GM19463 (cell line): ENCODE measurements around the gene PM20D2.
"Not testable (repeated sequence)": the region's sequence is repeated elsewhere in the genome, so short reads cannot be mapped to it uniquely, and the experiment has no call there.

Experiments
- ATAC-seq: cut with Tn5 transposase; IDR thresholded peaks from one replicate; pipeline ENCODE4 v1.9.1; 2021; ENCODE audit warnings: mild to moderate bottlenecking, moderate library complexity; ENCODE audit not compliant: unreplicated experiment

PM20D2 gene, protein sequence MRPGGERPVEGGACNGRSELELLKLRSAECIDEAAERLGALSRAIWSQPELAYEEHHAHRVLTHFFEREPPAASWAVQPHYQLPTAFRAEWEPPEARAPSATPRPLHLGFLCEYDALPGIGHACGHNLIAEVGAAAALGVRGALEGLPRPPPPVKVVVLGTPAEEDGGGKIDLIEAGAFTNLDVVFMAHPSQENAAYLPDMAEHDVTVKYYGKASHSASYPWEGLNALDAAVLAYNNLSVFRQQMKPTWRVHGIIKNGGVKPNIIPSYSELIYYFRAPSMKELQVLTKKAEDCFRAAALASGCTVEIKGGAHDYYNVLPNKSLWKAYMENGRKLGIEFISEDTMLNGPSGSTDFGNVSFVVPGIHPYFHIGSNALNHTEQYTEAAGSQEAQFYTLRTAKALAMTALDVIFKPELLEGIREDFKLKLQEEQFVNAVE

DNA sequence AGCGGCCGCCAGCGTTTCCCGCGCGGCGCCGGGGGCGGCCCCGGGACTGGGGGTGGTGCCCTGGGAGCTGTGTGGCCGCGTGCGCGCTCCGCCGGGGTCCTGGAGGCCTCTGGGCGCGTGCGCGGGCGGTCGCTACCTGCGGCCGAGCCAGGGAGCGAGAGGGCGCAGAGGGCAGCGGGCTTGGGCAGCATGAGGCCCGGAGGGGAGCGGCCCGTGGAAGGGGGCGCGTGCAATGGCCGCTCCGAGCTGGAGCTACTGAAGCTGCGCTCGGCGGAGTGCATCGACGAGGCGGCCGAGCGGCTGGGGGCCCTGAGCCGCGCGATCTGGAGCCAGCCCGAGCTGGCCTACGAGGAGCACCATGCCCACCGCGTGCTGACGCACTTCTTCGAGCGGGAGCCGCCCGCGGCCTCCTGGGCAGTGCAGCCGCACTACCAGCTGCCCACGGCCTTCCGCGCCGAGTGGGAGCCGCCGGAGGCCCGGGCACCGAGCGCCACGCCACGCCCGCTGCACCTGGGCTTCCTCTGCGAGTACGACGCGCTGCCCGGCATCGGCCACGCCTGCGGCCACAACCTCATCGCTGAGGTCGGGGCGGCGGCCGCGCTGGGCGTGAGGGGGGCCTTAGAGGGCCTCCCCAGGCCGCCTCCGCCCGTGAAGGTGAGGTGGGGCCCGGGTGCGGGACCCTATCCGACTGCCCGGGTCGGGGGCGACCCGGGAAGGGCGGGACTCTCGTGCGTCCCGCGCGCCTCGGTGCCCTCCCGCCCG, at the start of gene PM20D2:
TSS of gene PM20D2 (plus strand) at position 100 of the 762 bp plus-strand sequence. CDS start at position 190, 90 bp downstream.
- peak; percentile 73 for ATAC-seq

DNA sequence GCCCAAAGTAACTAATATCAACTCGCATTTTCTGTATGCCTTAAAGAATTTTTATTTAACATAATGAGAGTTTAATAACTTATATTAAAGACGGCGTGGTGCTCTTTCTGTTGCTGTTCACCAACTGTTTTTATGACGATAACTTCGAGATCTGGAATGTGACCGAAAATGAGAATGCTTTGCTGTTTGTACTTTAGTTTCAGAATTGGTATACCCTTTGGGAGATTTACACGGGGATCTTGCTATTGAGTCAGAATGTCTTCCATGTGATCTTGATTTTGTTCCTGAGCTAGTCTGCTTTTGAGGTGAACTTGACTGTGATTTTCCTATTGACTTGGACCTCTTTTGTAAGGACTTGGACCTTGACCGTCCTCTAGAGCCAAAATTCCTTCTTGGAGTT, 47.4 kb upstream of the PM20D2 start:
- ATAC-seq, result no peak

DNA sequence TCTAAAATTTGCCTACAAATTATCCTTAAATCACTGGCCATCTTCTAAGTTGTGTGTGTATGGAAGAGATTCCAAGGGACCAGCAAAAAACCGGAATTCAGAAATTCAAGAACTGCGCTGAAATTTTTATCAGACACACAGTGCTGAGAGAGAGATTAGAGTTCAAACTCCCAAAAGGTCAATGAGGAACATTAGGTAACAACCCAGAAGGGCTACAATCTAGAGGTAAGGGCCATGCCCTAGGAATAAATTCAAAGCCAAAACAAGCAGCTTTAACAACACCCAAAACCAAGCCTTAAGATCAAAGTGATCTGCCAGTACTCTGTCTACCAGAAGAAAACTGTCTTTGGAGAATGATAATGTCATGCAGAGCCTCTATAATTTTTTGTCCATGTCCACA, 45.7 kb upstream of the PM20D2 start:
- ATAC-seq, result no peak

DNA sequence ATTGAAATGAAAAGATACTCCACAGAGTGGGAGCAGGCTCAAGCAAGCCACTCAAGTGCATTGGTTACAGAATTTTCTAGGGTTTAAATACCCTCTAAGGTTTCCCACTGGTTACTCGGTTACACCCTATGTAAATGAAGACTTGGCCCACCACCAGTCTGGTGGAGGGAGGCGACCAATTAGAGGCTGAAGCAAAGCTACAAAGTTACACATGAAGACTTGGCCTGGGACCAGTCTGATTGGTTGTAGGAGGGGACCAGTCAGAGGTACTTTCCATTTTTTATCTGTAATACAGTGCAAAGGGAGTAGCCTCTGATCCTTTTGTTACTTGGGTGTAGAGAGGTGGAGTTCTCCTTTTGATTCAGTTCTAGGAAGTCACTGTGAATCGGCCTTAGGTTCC, 35.6 kb upstream of the PM20D2 start:
- no peak for ATAC-seq

DNA sequence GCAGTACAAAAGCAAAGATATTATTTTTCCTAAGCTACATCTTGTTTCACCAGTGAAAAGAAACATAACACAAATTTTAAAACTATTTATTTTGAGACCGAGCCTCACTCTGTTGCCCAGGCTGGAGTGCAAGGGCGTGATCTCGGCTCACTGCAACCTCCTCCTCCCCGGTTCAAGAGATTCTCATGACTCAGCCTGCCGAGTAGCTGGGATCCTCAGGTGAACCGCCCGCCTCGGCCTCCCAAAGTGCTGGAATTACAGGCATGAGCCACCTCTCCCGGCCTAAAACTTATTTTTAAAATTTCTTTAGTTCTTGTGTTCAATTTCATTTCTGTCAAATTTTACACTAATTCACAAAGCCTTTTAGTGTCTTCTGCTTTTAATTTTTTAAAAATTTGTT, 33.9 kb upstream of the PM20D2 start:
- no peak for ATAC-seq

DNA sequence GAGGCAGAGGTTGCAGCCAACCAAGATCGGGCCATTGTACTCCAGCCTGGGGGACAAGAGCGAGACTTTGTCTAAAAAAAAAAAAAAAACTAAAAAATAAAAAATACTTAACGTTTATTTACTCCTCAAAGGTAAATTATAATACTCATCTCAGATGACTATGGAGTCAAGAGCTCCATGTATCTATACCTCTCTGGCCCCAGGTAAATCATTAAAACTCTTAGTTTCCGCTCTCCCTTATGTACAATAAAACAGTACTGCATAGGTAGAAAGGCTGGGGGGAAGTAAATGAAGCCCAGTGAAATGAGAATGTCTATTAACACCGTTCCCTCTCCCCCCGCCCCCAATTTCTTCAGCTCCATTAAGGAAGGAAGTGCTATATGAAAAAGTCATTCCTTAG, 29.2 kb upstream of the PM20D2 start:
- no peak for ATAC-seq

DNA sequence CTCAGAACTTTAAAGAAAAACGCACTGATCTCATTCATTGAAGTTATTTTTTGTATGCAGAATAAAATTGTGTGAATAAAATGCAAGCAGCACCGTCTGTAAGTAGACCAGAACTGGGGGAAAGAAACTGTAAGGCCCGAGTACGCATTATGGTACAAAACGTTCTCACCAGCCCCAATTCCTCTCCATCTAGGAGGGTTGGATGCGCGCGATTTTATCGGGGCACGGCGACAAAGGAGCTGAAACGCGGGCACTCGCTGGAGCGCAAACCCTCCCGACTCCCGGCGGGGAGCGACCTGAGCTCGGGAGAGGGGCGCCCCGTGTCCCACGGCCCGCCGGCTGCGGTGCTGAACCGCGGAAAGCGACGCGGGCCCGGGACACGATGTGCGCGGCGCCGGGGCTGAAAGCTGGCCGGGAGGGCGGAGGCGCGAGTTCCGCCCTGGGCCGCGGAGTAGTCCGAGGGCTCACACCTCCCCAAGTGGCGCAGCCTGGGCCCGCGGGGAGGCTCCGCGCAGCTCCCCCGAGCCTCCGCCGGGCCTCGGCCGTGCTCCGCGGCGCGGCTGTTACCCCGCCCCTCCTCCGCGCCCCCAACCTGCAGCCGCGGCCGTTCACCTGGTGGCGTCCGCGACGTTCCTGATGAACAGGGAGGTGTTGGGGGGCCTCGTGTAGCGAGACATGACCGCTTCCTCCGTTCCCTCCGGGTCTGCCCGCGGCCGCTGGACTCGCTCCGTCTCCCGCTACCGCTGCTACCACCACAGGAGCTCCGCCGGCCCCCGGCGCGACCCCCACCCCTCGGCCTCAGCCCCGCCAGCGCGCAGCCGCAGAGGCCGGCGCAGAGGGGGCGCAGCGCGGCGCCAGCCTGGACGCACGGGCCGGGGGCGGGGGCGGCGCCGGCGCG, 28.4 kb upstream of the PM20D2 start, which contains the start of gene SRSF12:
TSS of gene SRSF12 (minus strand) at position 861 of the 898 bp plus-strand sequence. CDS start at position 677, 184 bp downstream.
- ATAC-seq, result peak; percentile 80

DNA sequence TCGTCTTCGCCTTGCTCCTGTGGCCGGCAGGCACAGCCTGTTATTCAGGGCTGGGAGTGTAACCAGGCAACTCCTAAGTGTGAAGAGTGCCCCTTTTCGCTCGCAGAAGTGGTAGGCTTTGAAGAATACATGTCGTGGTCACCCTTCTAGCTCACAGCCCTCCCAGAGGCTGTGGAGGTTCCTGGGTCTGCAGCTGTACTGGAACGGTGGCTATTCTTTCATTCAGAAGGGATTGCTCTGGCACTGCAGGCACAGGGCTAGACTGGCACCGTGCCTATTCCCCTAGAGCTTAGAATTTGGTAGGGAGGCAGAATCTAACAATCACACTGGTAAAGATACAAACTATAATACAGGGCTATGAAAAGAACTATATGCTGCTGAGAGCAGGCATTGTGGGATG, 26.9 kb upstream of the PM20D2 start:
- ATAC-seq, result no peak

DNA sequence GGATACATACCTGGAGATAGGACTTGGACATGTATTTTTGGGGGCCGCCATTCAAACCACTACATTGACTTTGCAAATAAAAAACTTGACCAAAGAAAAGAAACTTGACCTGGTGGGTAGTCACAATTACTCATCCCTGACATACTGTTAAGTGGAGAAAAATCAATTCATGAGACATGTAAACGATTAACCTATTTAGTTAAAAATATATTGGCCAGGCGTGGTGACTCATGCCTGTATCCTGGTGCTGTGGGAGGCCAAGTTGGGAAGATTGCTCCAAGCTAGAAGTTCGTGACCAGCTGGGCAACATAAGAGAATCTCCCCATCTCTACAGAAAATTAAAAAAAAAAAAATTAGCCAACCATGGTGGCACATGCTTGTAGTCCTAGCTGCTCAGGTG, 25.5 kb upstream of the PM20D2 start:
- ATAC-seq, result no peak

DNA sequence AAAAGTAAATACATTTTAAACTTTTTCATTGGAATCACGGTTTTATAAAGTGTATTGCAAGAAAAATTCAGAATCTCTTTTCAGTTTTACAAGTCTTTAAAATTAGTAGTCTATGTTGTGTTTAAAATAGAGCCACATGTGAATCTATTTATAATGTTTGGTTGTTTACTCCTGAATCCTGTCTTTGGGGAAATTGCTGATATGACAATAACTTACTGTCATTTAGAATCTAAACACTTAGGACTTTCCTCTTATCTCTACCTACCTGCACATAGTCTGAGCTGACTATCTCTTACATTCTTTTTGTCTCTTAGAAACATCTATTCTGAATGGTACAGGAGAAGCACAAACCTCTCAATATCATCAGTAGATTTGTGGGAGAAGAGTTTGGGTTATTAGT, 23.9 kb upstream of the PM20D2 start:
- no peak for ATAC-seq

DNA sequence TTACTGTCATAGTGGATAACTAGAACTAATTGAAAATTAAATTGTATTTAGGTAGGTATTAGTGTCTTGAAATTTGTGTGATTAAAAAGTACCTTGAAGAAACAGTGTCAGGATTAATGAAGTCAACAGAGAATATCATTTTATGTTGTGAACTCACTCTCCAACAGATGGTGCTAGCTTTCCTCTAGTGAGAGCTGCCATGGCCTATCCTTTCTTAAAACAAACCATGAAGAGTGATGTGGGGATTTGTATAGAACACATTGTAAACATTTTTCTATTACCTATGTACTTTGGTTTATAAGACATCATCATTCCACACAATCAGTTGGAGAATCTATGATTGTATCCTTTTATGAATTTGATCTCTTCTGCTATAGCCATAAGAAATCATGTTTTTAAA, 23.2 kb upstream of the PM20D2 start:
- no peak for ATAC-seq

DNA sequence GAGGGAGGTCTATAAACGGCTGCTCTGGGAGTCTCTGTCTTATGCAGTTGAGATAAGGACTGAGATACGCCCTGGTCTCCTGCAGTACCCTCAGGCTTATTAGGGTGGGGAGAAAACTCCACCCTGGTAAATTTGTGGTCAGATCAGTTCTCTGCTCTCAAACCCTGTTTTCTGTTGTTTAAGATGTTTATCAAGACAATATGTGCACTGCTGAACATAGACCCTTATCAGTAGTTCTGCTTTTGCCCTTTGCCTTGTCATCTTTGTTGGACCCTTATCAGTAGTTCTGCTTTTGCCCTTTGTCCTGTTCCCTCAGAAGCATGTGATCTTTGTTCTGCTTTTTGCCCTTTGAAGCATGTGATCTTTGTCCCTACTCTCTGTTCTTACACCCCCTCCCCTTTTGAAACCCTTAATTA, 17.6 kb upstream of the PM20D2 start:
- not testable (repeated sequence) for ATAC-seq

DNA sequence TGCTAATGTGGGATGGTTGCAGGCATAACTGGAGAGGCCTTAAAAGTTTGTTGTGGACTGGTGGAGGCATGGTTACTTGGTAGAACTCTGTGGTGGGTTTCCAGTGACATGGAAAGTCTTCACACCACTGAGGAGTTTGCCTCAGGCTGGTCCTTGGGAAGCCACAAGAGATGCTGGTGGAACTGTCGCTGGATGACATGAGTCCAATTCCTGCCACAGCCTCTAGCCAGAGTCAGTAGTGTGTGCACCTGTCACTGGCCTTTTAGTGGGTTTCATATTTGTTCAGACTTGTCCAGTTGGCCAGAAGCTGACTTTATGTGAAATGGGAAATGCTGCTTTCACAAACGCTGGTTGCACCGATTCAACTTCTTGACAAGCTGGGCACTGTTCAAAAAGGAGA, 14.3 kb upstream of the PM20D2 start:
- ATAC-seq, result no peak

DNA sequence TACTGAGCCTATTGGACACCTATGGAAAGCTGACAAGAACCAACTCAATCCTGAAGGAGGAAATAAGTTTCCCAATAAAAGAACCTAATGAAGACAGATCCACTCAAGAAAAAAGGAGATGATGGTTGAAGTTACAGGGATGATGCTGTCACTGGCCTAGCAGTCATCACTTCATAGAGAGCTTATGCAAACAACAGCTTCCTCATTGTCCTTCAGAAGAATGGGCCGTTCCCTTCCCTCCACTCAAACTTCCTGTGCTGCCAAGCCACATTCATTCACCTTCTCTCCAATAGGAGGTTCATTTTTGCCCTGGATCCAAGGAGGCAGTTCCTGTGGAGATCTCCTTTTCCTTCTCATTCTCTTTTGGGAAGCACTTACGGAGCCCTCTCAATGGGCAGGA, 13.8 kb upstream of the PM20D2 start:
- ATAC-seq, result no peak

DNA sequence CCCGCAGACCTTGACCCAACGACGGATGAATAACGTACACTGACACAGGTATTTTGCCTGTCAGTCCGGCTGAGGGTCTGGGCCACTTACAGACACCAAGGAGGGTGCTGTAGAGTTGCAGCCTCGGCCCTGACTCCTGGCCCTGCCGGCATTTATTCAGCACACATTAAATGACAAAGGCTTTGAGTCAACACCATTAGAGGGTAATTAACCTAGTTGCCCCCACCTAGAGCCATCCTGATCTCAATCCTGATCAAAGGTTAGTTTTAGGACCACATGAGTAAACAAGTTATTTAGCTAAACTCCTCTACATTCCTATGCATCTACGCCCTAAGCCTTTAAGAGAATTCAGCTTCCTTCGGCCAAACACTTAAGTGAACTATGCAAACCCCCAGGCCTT, 11.9 kb upstream of the PM20D2 start:
- ATAC-seq, result no peak

DNA sequence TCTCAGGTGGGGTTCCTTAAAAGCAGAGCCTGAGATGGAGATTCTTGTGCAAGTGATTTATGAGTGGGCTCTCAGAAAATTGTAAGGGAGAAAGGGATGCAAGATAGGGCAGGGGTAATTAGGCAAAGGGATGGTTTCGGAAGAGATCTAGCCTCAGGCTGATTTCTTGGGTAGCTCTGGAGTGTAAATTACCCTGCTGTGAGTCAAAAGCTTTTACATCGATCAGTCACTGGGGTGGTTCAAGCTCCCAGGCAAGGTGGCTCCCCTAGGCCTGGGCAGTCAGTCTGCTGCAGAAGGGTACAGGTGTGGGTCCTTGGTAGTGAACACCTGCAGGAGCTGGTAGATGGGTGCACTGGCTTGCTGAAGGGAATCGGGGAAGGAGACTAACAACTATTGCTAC, 11.1 kb upstream of the PM20D2 start:
- no peak for ATAC-seq

DNA sequence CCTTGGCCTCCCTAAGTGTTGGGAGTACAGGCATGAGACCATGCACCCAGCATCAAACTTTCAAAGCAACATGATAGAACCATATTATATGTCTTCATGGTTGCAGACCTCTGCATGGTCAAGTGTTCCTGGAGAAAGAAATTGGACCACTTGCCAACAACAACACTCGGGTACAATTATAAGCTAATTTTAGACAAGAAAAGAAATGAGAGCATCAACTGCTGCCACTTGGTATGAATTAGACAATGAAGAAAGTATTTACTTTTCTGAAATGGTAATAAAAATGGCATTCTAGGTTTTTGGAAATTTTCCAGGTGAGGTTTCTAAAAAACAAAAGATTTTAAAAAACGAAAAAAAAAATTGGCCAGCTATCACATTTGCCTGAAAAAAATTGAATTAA, 7.7 kb upstream of the PM20D2 start:
- no peak for ATAC-seq

DNA sequence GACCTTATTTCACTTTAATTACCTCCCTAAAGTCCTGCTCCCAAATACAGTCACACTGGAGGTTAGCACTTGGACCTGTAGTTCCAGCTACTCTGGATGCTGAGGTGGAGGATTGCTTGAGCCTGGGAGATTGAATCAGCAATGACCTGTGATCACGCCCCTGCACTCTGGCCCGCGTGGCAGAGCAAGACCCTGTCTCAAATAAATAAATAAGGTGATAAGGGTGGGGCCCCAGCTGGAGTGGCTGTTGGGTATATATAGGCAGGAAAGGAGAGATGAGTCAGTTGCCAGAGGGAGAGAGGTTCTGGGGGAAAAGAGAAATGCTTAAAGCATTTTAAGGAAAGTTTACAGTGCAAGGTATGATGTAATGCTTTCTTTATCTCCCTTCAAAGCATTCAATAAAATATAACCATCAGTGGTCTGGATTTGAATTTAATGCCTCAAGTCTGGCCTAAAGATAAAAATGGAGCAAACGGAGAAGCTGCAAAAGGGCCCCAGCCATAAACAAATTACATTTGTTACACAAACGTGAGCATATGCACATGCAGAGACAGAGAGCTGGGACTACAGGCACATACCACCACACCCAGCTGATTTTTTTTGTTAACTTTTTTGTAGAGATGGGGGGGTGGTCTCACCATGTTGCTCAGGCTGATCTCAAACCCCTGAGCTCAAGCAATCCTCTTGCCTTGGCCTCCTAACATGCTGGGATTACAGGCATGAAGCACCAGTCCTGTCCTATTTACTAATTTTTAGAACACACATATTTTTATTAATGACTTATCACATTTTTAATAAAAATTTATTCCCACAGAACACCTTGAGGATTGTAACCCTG, 6.1 kb upstream of the PM20D2 start:
- ATAC-seq, result no peak

DNA sequence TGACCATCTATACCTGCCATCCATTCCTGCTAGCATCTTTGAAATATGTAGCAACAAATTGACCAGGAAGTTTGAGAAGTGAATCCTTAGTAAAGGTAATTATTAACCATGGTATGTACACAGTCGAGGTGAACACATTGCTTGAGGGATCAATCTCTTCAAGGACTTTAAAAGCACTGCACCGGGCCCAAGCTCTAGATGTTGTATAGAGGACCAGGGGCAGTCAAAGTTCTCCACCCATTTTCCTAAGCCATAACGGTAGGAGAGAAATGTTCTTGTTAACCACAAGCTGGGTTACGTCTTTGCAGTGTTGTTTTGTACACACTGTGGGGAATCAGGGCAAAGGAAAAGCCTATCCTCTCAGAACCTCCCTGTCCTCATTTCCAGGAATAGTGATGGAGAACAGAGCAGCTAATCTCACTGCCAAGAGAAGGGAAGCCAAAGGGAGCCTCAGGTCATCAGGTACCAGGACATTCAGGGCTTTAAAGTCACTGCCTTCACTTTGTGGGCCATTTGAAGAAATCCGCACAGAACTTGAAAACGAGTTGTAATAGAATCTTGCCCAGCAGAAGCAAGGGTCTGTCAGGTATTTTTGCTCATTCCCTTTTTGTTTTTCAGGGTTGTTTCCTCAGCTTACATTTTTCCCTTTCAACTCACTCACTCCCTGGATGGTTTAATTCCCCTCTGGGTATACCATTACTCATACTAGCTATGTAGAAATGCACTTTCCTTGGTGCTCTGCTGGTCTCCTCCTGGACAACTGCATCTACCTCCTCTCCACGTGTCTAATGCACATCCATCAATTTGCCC, 5.3 kb upstream of the PM20D2 start:
- no peak for ATAC-seq
